ENCODE measurements around the gene LRRC45.

- TF ChIP-seq, protein P1, sequence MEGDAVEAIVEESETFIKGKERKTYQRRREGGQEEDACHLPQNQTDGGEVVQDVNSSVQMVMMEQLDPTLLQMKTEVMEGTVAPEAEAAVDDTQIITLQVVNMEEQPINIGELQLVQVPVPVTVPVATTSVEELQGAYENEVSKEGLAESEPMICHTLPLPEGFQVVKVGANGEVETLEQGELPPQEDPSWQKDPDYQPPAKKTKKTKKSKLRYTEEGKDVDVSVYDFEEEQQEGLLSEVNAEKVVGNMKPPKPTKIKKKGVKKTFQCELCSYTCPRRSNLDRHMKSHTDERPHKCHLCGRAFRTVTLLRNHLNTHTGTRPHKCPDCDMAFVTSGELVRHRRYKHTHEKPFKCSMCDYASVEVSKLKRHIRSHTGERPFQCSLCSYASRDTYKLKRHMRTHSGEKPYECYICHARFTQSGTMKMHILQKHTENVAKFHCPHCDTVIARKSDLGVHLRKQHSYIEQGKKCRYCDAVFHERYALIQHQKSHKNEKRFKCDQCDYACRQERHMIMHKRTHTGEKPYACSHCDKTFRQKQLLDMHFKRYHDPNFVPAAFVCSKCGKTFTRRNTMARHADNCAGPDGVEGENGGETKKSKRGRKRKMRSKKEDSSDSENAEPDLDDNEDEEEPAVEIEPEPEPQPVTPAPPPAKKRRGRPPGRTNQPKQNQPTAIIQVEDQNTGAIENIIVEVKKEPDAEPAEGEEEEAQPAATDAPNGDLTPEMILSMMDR (IDR thresholded peaks at IDR 0.05; ENCODE audit: low read depth, low read length, poor library complexity, severe bottlenecking) = no peak
- TF ChIP-seq EZH2phosphoT487 (IDR thresholded peaks at IDR 0.05; ENCODE audit: borderline replicate concordance, low read length) = no peak
Measured at GRCh38 chr17:82015311-82015971, 7.7 kb upstream of the LRRC45 start.
